SK-N-SH (cell line): ENCODE results near the gene ST6GALNAC6. TPM values are rescaled to one million over a fixed set of nuclear protein-coding genes. Genes with fewer than 3 reads are reported as not detected.

Experiments used
- CTCF ChIA-PET: fragments of 300-600, 350-600 bp; formaldehyde crosslinking; extraction: SDS; loops from one replicate; lab custom pipeline; 2021; lab: Yijun Ruan, JAX
- POLR2A ChIA-PET: fragments of 350-600 bp; sonication (Branson Sonifier 250); formaldehyde crosslinking; extraction: SDS; loops from one replicate; lab custom pipeline; 2020; ENCODE audit warnings: antibody characterized with exemption, inconsistent platforms; lab: Yijun Ruan, JAX
- DNase-seq: peaks from one replicate; pipeline ENCODE4 v3.0.0; 2012
- H2AFZ ChIP-seq: fragments of 200-600 bp; sonication (generic); 2 replicates; pipeline ENCODE4 v1.8.1; 2016; ENCODE audit warnings: antibody characterized with exemption, mild to moderate bottlenecking, low read depth
- H3F3A ChIP-seq: fragments of 200-600 bp; sonication (generic); replicated peaks from 2 replicates; pipeline ENCODE3; 2016; ENCODE audit warnings: antibody characterized with exemption, mild to moderate bottlenecking; ENCODE audit not compliant: insufficient read depth
- H3K27ac ChIP-seq, 2 experiments: fragments of 200-500 bp in 1 of 2; fragments of 200-600 bp in 1 of 2; sonication (Bioruptor generic) in 1 of 2; sonication (generic), shearing (Covaris generic) in 1 of 2; 2 replicates each; pipeline versions ENCODE4 v1.5.1 to v1.6.1; 2014 to 2016; ENCODE audit warnings: low read depth in 2 of 2, inconsistent platforms in 1 of 2, low read length in 1 of 2, mild to moderate bottlenecking in 1 of 2, mixed read lengths in 1 of 2
- H3K27me3 ChIP-seq: fragments of 200-600 bp; sonication (generic), shearing (Covaris generic); 2 replicates; pipeline ENCODE4 v1.6.1; 2016; ENCODE audit warnings: mixed run types; ENCODE audit not compliant: insufficient read depth
- H3K36me3 ChIP-seq, 2 experiments: fragments of 200-500 bp in 1 of 2; fragments of 200-600 bp in 1 of 2; sonication (Bioruptor generic) in 1 of 2; sonication (generic) in 1 of 2; replicated peaks in 1 of 2; 2 replicates each; pipeline versions ENCODE3 to v1.5.1; 2014 to 2016; ENCODE audit warnings: low read length in 1 of 2, mild to moderate bottlenecking in 1 of 2; ENCODE audit not compliant: insufficient read depth in 2 of 2, control insufficient read depth in 1 of 2
- H3K4me1 ChIP-seq, 2 experiments: fragments of 200-500 bp in 1 of 2; fragments of 200-600 bp in 1 of 2; sonication (Bioruptor generic) in 1 of 2; sonication (generic), shearing (Covaris generic) in 1 of 2; 2 replicates each; pipeline versions ENCODE4 v1.5.1 to v1.6.1; 2014 to 2016; ENCODE audit warnings: low read depth in 1 of 2, low read length in 1 of 2, mixed run types in 1 of 2; ENCODE audit not compliant: insufficient read depth in 2 of 2, control insufficient read depth in 1 of 2
- H3K4me2 ChIP-seq: fragments of 200-600 bp; sonication (generic), shearing (Covaris generic); 2 replicates; pipeline ENCODE4 v1.6.1; 2017; ENCODE audit warnings: mixed run types
- H3K4me3 ChIP-seq, 2 experiments: fragments of 200-500 bp in 1 of 2; fragments of 200-600 bp in 1 of 2; sonication (Bioruptor generic) in 1 of 2; sonication (generic), shearing (Covaris generic) in 1 of 2; 2 replicates each; pipeline versions ENCODE4 v1.5.1 to v1.8.1; 2014 to 2016; ENCODE audit warnings: low read depth in 2 of 2, inconsistent platforms in 1 of 2, low read length in 1 of 2, mild to moderate bottlenecking in 1 of 2, mixed read lengths in 1 of 2, moderate library complexity in 1 of 2
- H3K79me2 ChIP-seq: fragments of 200-600 bp; sonication (generic); 2 replicates; pipeline ENCODE4 v1.8.1; 2017; ENCODE audit warnings: mild to moderate bottlenecking; ENCODE audit not compliant: insufficient read depth
- H3K9ac ChIP-seq: fragments of 200-600 bp; sonication (generic); 2 replicates; pipeline ENCODE4 v1.6.1; 2017; ENCODE audit warnings: mixed run types
- H3K9me2 ChIP-seq: fragments of 200-600 bp; sonication (generic); 2 replicates; pipeline ENCODE4 v1.6.1; 2017; ENCODE audit warnings: mixed run types
- H3K9me3 ChIP-seq: fragments of 200-600 bp; sonication (generic); 2 replicates; pipeline ENCODE4 v1.6.1; 2017; ENCODE audit warnings: mixed run types, mild to moderate bottlenecking, moderate library complexity
- H4K20me1 ChIP-seq: fragments of 200-600 bp; sonication (generic); 2 replicates; pipeline ENCODE4 v1.6.1; 2017; ENCODE audit warnings: mild to moderate bottlenecking, mixed run types; ENCODE audit not compliant: insufficient read depth
- JUND ChIP-seq: IDR thresholded peaks from 2 replicates; pipeline ENCODE4 v1.4.0; 2012
- MEF2A ChIP-seq: IDR thresholded peaks from 2 replicates; pipeline ENCODE4 v1.4.0; 2012; ENCODE audit warnings: low read depth, borderline replicate concordance
- MXI1 ChIP-seq: IDR thresholded peaks from 2 replicates; pipeline ENCODE4 v1.6.1; 2012; ENCODE audit warnings: mild to moderate bottlenecking, low read depth, low read length, improper control_type of control experiment
- NRF1 ChIP-seq: IDR thresholded peaks from 2 replicates; pipeline ENCODE4 v1.6.1; 2012; ENCODE audit warnings: low read depth, mild to moderate bottlenecking, low read length
- RFX5 ChIP-seq: IDR thresholded peaks from 2 replicates; pipeline ENCODE4 v1.6.1; 2012; ENCODE audit warnings: mild to moderate bottlenecking, improper control_type of control experiment, low read length
- SIN3A ChIP-seq: IDR thresholded peaks from 2 replicates; pipeline ENCODE4 v1.6.1; 2012; ENCODE audit warnings: low read depth, mild to moderate bottlenecking, low read length, moderate library complexity, borderline replicate concordance
- TAF1 ChIP-seq: IDR thresholded peaks from 2 replicates; pipeline ENCODE4 v1.6.1; 2012; ENCODE audit warnings: low read depth, mild to moderate bottlenecking, low read length, moderate library complexity, borderline replicate concordance
- WGBS: methylation state at CpG from one replicate; pipeline ENCODE4 v1.1.6; 2017; ENCODE audit warnings: low lambda C conversion rate; 5-methylcytosine and 5-hydroxymethylcytosine counted together
- polyA plus RNA-seq, 3 experiments: library from polyadenylated mRNA; depleted of rRNA; stranded (reverse); fragments of >200 nt; gene quantifications; 2 replicates each; pipeline ENCODE4 v1.2.3, GENCODE V29; 2012
- TF ChIP-seq, protein P1 (sequence below): fragments of 200-600 bp; sonication (generic); IDR thresholded peaks from 2 replicates; pipeline ENCODE4 v1.6.1; 2017; ENCODE audit warnings: antibody characterized with exemption, mild to moderate bottlenecking, moderate library complexity
- TF ChIP-seq, protein P2 (sequence below): IDR thresholded peaks from 2 replicates; pipeline ENCODE4 v1.4.0; 2012; ENCODE audit warnings: low read depth
- TF ChIP-seq, protein P3 (sequence below): IDR thresholded peaks from 2 replicates; pipeline ENCODE4 v1.4.0; 2012; ENCODE audit warnings: low read depth, borderline replicate concordance

Gene ST6GALNAC6
- polyA plus RNA-seq, 1 of the 3 experiments (the other 2 are of a cell fraction): 34.8 TPM

GRCh38 chr9:127934248-127934647 is 34.8 kb upstream of the ST6GALNAC6 start:
- peaks cover 46% of the 10 kb centered on the region for H3K79me2 ChIP-seq
- ChIA-PET POLR2A (interaction anchor here (0.6 kb wide), 1 partner anchor 128 kb away, joined by 3 read pairs; no protein-coding TSS in a partner anchor), CTCF (interaction anchor here (0.7 to 3.8 kb wide), 4 partner anchors 10 to 183 kb away, joined by 3 to 32 read pairs (median 12); no protein-coding TSS in a partner anchor)
- no peaks in the 10 kb centered on the region for H3K9me3 ChIP-seq
- DNase-seq: no peak
- no peaks in the 10 kb centered on the region for H3K27me3 ChIP-seq
- peaks cover 3 to 5% of the 10 kb centered on the region in 2 experiments for H3K36me3 ChIP-seq
- no peak overlapping the region for H2AFZ ChIP-seq
- H3K4me2 ChIP-seq: no peak overlapping the region
- 95% methylated on average over 4 of the region's 4 CpGs for WGBS
- no peak overlapping the region; a peak in 1 of 4 replicates for H3K27ac ChIP-seq
- H4K20me1 ChIP-seq: 0 out of 2 replicates have a peak, but pooled peaks cover 6% of the 10 kb centered on the region
- peaks cover 12% of the 10 kb centered on the region for H3F3A ChIP-seq
- H3K9me2 ChIP-seq: no peaks in the 10 kb centered on the region
- H3K4me1 ChIP-seq: peaks cover 18 to 50% of the 10 kb centered on the region in 2 experiments
- no peak overlapping the region for H3K4me3 ChIP-seq
- TF ChIP-seq, protein P1, sequence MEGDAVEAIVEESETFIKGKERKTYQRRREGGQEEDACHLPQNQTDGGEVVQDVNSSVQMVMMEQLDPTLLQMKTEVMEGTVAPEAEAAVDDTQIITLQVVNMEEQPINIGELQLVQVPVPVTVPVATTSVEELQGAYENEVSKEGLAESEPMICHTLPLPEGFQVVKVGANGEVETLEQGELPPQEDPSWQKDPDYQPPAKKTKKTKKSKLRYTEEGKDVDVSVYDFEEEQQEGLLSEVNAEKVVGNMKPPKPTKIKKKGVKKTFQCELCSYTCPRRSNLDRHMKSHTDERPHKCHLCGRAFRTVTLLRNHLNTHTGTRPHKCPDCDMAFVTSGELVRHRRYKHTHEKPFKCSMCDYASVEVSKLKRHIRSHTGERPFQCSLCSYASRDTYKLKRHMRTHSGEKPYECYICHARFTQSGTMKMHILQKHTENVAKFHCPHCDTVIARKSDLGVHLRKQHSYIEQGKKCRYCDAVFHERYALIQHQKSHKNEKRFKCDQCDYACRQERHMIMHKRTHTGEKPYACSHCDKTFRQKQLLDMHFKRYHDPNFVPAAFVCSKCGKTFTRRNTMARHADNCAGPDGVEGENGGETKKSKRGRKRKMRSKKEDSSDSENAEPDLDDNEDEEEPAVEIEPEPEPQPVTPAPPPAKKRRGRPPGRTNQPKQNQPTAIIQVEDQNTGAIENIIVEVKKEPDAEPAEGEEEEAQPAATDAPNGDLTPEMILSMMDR: 0 out of 2 replicates have a peak, but pooled peaks have one; percentile 20
- TF ChIP-seq MEF2A (no peak), TAF1 (no peak), NRF1 (no peak)
- no peak overlapping the region for H3K9ac ChIP-seq

GRCh38 chr9:127931092-127931881 is 31.9 kb upstream of the ST6GALNAC6 start:
- Histone ChIP-seq H3K9me2 (no peaks in the 10 kb centered on the region), H3K4me3 (peak overlapping the region; percentile 59 to 64), H3K36me3 (peaks cover 3 to 5% of the 10 kb centered on the region in 2 experiments), H3F3A (peaks cover 19% of the 10 kb centered on the region), H3K27me3 (no peaks in the 10 kb centered on the region), H4K20me1 (0 out of 2 replicates have a peak, but pooled peaks cover 2% of the 10 kb centered on the region), H3K4me1 (peaks cover 15 to 40% of the 10 kb centered on the region in 2 experiments), H3K4me2 (peak overlapping the region; percentile 90), H3K9ac (peak overlapping the region; percentile 59), H3K9me3 (no peaks in the 10 kb centered on the region), H3K79me2 (peaks cover 32% of the 10 kb centered on the region), H3K27ac (peak overlapping the region; percentile 80 to 91), H2AFZ (peak overlapping the region; percentile 52; the same call in 1 of the 2 replicates)
- CTCF ChIA-PET: interaction anchor here (0.6 to 2.0 kb wide), 10 partner anchors 10 to 1007 kb away, joined by 3 to 13 read pairs (median 5); no protein-coding TSS in a partner anchor
- POLR2A ChIA-PET: interaction anchor here (0.6 to 1.2 kb wide), 3 partner anchors 11 to 862 kb away, joined by 3 to 5 read pairs (median 4); no protein-coding TSS in a partner anchor
- WGBS: 27% methylated on average over 17 of the region's 18 CpGs
- TF ChIP-seq MXI1 (no peak), JUND (peak; percentile 34), SIN3A (no peak), NRF1 (no peak), MEF2A (no peak), RFX5 (no peak)
- TF ChIP-seq, protein P2, sequence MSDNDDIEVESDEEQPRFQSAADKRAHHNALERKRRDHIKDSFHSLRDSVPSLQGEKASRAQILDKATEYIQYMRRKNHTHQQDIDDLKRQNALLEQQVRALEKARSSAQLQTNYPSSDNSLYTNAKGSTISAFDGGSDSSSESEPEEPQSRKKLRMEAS: 0 out of 2 replicates have a peak, but pooled peaks have one; percentile 18
- TF ChIP-seq, protein P3, sequence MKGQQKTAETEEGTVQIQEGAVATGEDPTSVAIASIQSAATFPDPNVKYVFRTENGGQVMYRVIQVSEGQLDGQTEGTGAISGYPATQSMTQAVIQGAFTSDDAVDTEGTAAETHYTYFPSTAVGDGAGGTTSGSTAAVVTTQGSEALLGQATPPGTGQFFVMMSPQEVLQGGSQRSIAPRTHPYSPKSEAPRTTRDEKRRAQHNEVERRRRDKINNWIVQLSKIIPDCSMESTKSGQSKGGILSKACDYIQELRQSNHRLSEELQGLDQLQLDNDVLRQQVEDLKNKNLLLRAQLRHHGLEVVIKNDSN: peak; percentile 43; the same call in 1 of the 2 replicates
- DNase-seq: peak; percentile 72
